K562 (cell line): ENCODE measurements around the gene SH3BGRL3. TPM values are rescaled to one million over a fixed set of nuclear protein-coding genes. Genes with fewer than 3 reads are reported as not detected.
"Not testable (repeated sequence)": the region's sequence is repeated elsewhere in the genome, so short reads cannot be mapped to it uniquely, and the experiment has no call there.

Source experiments
- ATAC-seq: fragments of 200-7000 bp; cut with Tn5 transposase; 3 replicates; pipeline ENCODE4 v1.9.1; 2020; ENCODE audit warnings: moderate library complexity
- BruUV-seq: library from RNA; stranded (reverse); fragments of 400-500 nt; replicated peaks from 2 replicates; lab custom pipeline; 2021; lab: Mats Ljungman, UMichigan
- CTCF ChIA-PET: fragments of 300-600 bp; formaldehyde crosslinking; extraction: SDS; loops from one replicate; lab custom pipeline; 2021; ENCODE audit warnings: low intra/inter-chr PET ratio; lab: Yijun Ruan, JAX
- POLR2A ChIA-PET: fragments of 300-600, 350-650 bp; sonication (Branson Sonifier 250); formaldehyde crosslinking; extraction: SDS; loops from one replicate; lab custom pipeline; 2021; ENCODE audit warnings: antibody characterized with exemption, inconsistent platforms; lab: Yijun Ruan, JAX
- DNase-seq, 4 experiments: peaks; one replicate each; pipeline versions ENCODE4 v3.0.0 to v3.0.0-alpha.2; 2011 to 2018; ENCODE audit warnings: low spot score in 3 of 4, mixed read lengths in 3 of 4; ENCODE audit errors: extremely low read depth in 1 of 4
- FAIRE-seq: peaks from 2 replicates; lab custom pipeline; 2011; peaks lifted over from hg19 to GRCh38; lab: Jason Lieb, UNC
- H2AFZ ChIP-seq: 2 replicates; pipeline ENCODE4 v1.6.0; 2011; ENCODE audit warnings: low read depth, low read length, control low read depth, inconsistent platforms
- H3K27ac ChIP-seq: fragments of 200-600 bp; 3 replicates; pipeline ENCODE4 v1.8.0; 2011; ENCODE audit warnings: low read depth, mild to moderate bottlenecking, control low read depth, inconsistent platforms, low read length, moderate library complexity, mixed read lengths; ENCODE audit errors: extremely low read depth
- H3K27me3 ChIP-seq, 2 experiments: fragments of 300-600 bp in 1 of 2; 2 replicates in 1 of 2; 3 replicates in 1 of 2; pipeline versions ENCODE4 v1.6.0 to v1.8.0; 2011; ENCODE audit warnings: inconsistent platforms in 2 of 2, low read length in 2 of 2, mild to moderate bottlenecking in 1 of 2, mixed read lengths in 1 of 2, moderate library complexity in 1 of 2; ENCODE audit not compliant: control insufficient read depth in 2 of 2, insufficient read depth in 2 of 2
- H3K36me3 ChIP-seq: fragments of 300-600 bp; 3 replicates; pipeline ENCODE4 v1.8.0; 2011; ENCODE audit warnings: mild to moderate bottlenecking, low read length, inconsistent platforms; ENCODE audit not compliant: control insufficient read depth, insufficient read depth
- H3K4me1 ChIP-seq, 2 experiments: fragments of 200-600 bp in 1 of 2; replicated peaks in 1 of 2; 2 replicates in 1 of 2; 3 replicates in 1 of 2; pipeline versions ENCODE4 v1.5.1 to v1.8.0; 2011; ENCODE audit warnings: inconsistent platforms in 2 of 2, low read length in 2 of 2, mild to moderate bottlenecking in 1 of 2, mixed read lengths in 1 of 2, moderate library complexity in 1 of 2; ENCODE audit not compliant: control insufficient read depth in 2 of 2, insufficient read depth in 2 of 2
- H3K4me2 ChIP-seq: 2 replicates; pipeline ENCODE4 v1.6.1; 2011; ENCODE audit warnings: low read length, control low read depth, inconsistent platforms, mixed read lengths; ENCODE audit not compliant: insufficient read depth
- H3K4me3 ChIP-seq: fragments of 200-600 bp; sonication (generic), shearing (Covaris generic); 2 replicates; pipeline ENCODE4 v1.5.1; 2016; ENCODE audit warnings: control low read depth, inconsistent platforms
- H3K79me2 ChIP-seq: fragments of 200-600 bp; 3 replicates; pipeline ENCODE4 v1.8.0; 2011; ENCODE audit warnings: low read length, inconsistent platforms; ENCODE audit not compliant: control insufficient read depth, insufficient read depth
- H3K9ac ChIP-seq, 2 experiments: 2 replicates each; pipeline versions ENCODE4 v1.6.0 to v1.6.1; 2011; ENCODE audit warnings: low read depth in 2 of 2, low read length in 2 of 2, control low read depth in 1 of 2, inconsistent platforms in 1 of 2, mild to moderate bottlenecking in 1 of 2, mixed read lengths in 1 of 2; ENCODE audit not compliant: insufficient read depth in 1 of 2
- H3K9me1 ChIP-seq: one replicate; pipeline ENCODE4 v1.6.0; 2011; ENCODE audit warnings: inconsistent platforms, mild to moderate bottlenecking, low read length, moderate library complexity; ENCODE audit not compliant: control insufficient read depth, insufficient read depth
- H3K9me3 ChIP-seq: replicated peaks from 2 replicates; pipeline ENCODE4 v1.5.1; 2011; ENCODE audit warnings: low read depth, low read length, inconsistent platforms; ENCODE audit not compliant: control insufficient read depth, insufficient read depth
- H4K20me1 ChIP-seq: replicated peaks from 2 replicates; pipeline ENCODE4 v1.6.1; 2011; ENCODE audit warnings: low read length, inconsistent platforms, mixed read lengths; ENCODE audit not compliant: control insufficient read depth, insufficient read depth
- E2F8 ChIP-seq: fragments of 450-650 bp; IDR thresholded peaks from 2 replicates; pipeline ENCODE4 v1.7.1; 2018; ENCODE audit warnings: mild to moderate bottlenecking, low read depth; ENCODE audit not compliant: partially characterized antibody
- WGBS: fragments of 100-300 bp; shearing (Covaris generic); methylation state at CpG from one replicate; pipeline ENCODE4 v1.1.6; 2016; ENCODE audit warnings: low coverage, mixed read lengths; ENCODE audit not compliant: insufficient coverage; ENCODE audit errors: missing lambda C conversion rate; 5-methylcytosine and 5-hydroxymethylcytosine counted together
- in situ Hi-C: fragments of 300-500 bp; cut with MboI; formaldehyde crosslinking; loops from 4 replicates; pipeline ENCODE4 v1.15.0; 2018; ENCODE audit warnings: inconsistent platforms, mixed read lengths
- intact Hi-C: fragments of 100-400 bp; cut with micrococcal nuclease; formaldehyde crosslinking; loops from 2 replicates; pipeline ENCODE4 v1.14.2; 2022
- polyA plus RNA-seq, 8 experiments: library from polyadenylated mRNA; depleted of rRNA in 4 of 8; stranded (reverse) in 5 of 8; unstranded in 3 of 8; fragments of >200 nt; fragmentation: Nextera tagmentation in 2 of 8; fragmentation: Illumina TruSeq in 1 of 8; extraction: Ambion mirVana in 2 of 8; extraction: Trizol in 1 of 8; gene quantifications; 2 replicates each; pipeline versions ENCODE4 v1.2.1 to v1.2.3, GENCODE V29; 2011 to 2014; ENCODE audit warnings: inconsistent platforms in 1 of 8, missing spikeins in 1 of 8
- total RNA-seq, 7 experiments: library from RNA; depleted of rRNA in 6 of 7; stranded (reverse); fragments of >200 nt in 6 of 7; fragmentation: Illumina TruSeq in 2 of 7; extraction: Trizol in 2 of 7; gene quantifications; 2 replicates each; pipeline versions ENCODE4 v1.2.1 to v1.2.3, GENCODE V29; 2011 to 2021; ENCODE audit warnings: low replicate concordance in 1 of 7

Gene SH3BGRL3
- total and polyA plus RNA-seq, 9 of the 15 experiments (the other 6 are each of a cell fraction or from before 2014, with no cell fraction given), result 30.3 to 140 (median 54.2) TPM

GRCh38 chr1:26279456-26280332 is at the start of gene SH3BGRL3 (continued):
- TF ChIP-seq E2F8, result peak; percentile 76

GRCh38 chr1:26230682-26231081 is 49.2 kb upstream of the SH3BGRL3 start:
- ATAC-seq, CTCF ChIA-PET: not testable (repeated sequence)

More at GRCh38 chr1:26230682-26231081, 49.2 kb upstream of the SH3BGRL3 start:
- H3K4me3 ChIP-seq, H4K20me1 ChIP-seq, DNase-seq, H3K9ac ChIP-seq, in situ Hi-C loops, H3K27me3 ChIP-seq, H3K36me3 ChIP-seq, H3K4me2 ChIP-seq, H3K9me1 ChIP-seq, BruUV-seq, H3K27ac ChIP-seq, H3K4me1 ChIP-seq, FAIRE-seq, H3K9me3 ChIP-seq, H2AFZ ChIP-seq: not testable (repeated sequence)
- POLR2A ChIA-PET, result interaction anchor here (0.6 to 1.2 kb wide), 3 partner anchors 14 to 662 kb away, joined by 3 read pairs; no protein-coding TSS in a partner anchor
- peaks cover 21% of the 10 kb centered on the region for H3K79me2 ChIP-seq
- intact Hi-C loops, result loop anchor here (5.0 kb wide), 1 partner anchor 368 kb away; no protein-coding TSS in a partner anchor
- 60% methylated on average over 2 of the region's 2 CpGs for WGBS
